SW 1271 (cell line): Measurements from ENCODE around the gene DOCK3.
A peak's percentile ranks its signal among the peaks of the same experiment; 100 is the strongest.
"Not testable (repeated sequence)": the region's sequence is repeated elsewhere in the genome, so short reads cannot be mapped to it uniquely, and the experiment has no call there.

ENCODE experiments used
- DNase-seq, 2 experiments: peaks; one replicate each; lab custom pipeline; 2025; lab: John Stamatoyannopoulos, UW

The DOCK3 gene

DNA sequence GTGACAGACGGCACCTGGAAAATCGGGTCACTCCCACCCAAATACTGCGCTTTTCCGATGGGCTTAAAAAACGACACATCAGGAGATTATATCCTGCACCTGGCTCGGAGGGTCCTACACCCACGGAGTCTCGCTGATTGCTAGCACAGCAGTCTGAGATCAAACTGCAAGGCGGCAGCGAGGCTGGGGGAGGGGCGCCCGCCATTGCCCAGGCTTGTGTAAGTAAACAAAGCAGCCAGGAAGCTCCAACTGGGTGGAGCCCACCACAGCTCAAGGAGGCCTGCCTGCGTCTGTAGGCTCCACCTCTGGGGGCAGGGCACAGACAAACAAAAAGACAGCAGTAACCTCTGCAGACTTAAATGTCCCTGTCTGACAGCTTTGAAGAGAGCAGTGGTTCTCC is 524.6 kb downstream of the DOCK3 start:
- DNase-seq: not testable (repeated sequence)

DNA sequence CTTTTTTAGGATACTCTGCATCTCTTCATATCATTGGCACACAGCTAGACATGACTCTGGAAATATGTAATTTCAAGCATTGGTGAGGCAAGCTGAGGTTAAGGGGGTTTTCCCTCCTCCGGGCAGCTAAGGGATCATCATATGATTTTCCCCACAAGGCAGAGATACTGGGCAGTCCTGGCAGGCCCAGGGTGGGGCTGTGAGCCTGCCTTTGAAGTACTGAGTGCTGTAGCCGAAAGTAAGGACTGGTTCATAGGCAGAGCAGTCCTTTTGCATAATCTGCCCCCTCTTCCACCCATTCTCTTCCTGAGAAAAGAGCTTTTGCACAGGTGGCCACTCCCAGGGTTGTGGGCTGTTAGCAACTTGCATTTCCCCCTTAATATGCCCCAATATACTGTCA is 541.6 kb downstream of the DOCK3 start:
- no peak for DNase-seq

DNA sequence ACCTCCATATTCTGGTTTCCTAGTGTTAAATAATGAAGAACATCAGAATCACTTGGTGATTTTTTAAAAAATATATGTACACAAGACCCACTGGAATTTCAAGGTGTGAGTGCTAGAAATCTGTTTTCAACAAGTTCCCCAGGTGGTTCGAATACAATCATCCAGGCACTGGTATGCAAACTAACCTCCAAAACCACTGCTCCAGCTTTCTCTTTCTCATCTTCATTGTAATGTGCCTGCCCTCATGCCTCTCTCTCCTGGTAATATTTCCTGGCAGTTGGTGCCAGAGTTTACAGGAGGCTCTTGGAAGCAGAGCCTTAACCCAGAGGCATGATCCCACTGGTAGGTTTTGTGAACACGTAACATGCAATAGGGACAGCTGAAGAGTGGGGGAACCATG is 547.2 kb downstream of the DOCK3 start:
- no peak for DNase-seq

DNA sequence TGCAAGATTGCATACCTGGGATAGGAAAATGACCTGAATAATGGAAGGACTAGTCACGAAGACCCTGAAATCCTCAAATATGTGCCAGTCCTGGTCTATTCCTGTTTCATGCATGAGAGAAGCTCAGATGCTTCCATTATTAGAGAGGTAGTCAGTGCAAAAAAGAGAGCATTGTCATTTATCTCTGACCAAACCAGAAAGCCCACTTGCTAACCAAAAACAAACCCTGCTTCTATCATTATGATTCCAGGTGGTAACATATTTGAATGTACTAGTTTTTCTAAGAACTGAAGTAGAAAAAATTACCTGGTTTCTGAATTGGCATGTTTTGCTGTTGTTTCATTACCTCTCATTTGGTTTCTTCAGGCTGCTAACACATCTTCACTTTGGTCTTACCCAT is 549.6 kb downstream of the DOCK3 start:
- DNase-seq: no peak

DNA sequence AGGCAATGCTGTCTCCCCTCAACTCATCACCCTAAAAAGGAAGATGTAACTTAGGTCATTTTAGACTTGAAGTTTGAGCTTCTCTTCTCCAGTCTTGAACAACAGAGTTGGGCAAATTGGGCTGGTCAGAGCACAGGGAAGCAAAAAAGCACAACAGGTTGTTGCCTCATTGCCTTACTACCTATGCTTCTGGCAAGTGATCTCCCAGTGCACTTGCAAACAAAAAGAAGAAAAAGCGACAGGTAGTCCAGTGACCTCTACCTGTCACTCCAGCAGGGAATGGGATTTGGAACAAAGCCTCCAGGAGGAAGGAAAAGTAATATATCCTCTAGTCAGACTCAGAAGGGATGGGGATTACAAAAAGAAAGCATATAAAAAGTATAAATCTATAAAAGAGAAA is 550.1 kb downstream of the DOCK3 start:
- no peak for DNase-seq

DNA sequence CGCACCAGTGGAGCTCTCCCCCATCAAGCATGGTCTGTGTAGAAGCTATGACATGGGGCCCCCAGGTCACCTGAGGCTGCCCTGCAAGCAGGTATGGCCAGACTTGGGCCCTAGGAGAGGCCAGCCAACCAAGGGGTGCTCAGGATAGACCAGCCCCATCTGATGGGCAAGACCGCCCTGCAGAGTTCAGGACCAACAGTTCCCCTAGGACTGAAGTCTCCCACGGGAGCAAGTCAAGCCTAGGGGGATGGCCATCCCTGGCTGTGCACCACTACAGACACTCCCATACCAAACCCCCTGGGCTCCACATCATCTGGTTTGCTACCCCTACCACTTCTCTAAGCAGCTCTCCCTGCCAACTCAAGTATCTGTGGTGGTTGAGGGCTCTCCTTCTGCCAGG is 568.2 kb downstream of the DOCK3 start:
- DNase-seq: no peak

DNA sequence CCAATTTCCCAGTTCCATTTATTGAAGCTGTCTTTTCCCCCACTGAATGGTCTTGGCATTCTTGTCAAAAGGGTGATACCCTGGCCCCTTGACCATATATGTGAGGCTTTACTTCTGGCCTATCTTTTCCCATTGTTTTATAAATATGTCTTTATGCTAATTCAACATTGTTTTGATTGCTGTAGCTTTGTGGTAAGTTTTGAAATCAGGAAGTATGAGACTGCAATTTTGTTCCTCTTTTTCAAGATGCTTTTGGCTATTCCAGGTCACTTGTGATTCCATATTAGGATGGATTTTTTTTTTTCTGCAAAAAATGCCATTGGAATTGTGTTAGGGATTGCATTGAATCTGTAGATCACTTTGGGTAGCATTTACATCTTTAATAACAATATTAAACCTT is 569.2 kb downstream of the DOCK3 start:
- DNase-seq: no peak

DNA sequence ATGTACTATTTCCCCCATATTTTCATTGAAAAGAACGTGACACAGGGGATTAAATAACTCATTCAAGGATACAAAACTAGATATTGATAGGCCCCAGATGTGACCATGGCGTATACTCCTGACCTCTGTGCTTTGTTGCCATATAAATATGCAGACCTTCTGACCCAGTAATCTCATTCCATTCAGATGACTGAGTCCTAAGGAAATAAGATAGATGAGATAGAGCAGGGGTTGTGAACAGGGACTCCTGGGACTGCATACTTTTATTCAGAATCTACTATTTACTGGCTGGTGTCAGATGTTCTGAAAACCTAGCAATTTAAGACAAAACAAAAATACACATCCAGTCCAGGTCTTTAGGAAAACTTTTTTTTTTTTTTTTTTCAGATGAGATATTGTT is 571.1 kb downstream of the DOCK3 start:
- DNase-seq: peak in 1 of 2 experiments; percentile 3

DNA sequence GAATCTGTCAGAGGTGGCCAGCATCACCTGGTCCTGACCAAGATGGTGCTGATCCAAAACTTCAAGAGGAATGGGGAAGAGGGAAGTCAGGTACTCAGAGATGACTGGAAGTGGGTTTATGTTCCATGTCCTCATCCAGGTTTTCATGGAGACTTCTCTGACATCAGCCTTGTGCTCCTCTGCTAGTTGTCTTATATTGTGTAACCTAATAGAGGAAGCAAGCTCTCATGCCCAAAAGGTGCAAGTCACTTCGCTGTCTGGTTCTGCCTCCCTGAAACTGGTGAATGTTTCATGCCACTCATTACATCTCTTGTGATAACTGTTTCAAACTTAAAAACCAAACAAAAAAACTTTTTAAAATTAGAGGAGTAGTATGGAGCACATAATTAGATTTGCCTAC is 583.1 kb downstream of the DOCK3 start:
- no peak for DNase-seq

DNA sequence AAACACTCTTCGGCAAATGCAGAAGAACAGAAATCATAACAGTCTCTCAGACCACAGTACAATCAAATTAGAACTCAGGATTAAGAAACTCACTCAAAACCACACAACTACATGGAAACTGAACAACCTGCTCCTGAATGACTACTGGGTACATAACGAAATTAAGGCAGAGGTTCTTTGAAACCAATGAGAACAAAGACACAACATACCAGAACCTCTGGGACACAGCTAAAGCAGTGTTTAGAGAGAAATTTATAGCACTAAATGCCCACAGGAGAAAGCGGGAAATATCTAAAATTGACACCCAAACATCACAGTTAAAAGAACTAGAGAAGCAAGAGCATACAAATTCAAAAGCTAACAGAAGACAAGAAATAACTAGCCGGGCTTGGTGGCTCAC is 589.4 kb downstream of the DOCK3 start:
- not testable (repeated sequence) for DNase-seq

DNA sequence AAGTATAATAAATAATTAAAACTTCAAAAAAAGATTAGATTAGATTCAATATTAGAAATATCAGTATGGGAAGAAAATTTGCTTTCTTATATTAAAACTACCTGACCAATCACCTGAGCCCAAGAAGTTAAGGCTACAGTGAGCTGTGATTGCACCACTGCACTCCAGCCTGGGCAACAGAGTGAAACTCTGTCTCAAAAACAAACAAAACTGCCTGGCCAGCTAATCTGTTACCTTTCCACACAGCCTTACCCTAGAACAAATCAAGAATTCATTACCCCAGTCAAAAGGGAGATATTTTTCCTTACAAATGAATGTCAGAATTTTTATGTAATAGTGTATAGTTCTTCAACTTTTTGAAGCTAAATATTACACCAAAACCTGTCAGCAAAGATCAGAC is 593.4 kb downstream of the DOCK3 start:
- no peak for DNase-seq

DNA sequence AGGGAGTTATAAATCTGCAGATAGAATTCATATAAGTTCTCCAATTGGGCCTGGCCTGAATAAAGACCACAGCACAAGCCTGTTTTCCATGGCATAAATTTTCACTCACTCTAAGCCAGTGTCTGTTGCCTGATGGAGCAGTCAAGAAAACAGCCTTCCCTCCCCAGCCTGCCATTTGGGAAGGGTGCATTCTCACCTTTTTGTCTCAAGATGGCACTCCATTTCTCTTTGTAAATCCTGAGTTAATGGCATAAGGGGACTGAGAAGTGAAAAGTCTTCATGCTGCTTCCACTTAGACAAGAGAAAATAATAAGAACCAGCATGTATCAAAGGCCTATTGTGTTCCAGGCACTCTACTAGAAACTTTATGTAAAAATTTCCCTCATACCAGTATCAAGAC is 594.7 kb downstream of the DOCK3 start:
- peak in 1 of 2 experiments; percentile 4 for DNase-seq

DNA sequence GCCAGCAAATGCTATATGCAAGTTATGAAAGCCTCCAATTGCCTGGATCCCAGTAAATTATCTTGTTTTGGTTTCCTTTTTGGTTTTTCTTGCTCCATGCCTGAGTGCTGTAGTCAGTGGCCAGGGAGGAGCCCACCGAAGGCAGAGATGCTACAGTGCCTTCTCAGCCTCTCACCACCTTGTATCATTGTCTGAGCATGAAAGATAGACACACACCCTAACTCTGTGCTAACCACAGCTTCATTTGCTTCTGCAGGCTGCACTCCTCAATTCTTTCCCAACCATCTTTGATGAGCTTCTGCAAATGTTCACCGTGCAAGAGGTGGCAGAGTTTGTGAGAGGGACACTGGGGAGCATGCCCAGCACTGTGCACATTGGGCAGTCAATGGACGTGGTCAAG is 595.8 kb downstream of the DOCK3 start:
- DNase-seq: no peak

DNA sequence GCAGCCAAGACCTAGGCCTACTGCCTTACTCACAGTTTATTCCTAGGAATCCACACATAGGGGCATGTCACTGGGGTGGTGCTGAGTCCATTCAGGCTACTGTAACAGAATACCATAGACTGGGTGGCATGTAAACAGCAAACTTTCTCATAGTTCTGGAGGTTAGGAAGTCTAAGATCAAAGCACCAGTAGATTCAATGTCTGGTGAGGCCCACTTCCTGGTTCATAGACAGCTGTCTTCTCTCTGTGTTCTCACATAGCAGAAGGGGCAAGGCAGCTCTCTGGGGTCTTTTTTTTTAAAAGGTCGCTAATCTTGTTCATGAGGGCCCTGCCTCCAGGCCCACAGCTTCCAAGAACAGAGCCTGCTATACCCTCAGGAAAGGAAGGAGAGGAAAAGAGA is 596.4 kb downstream of the DOCK3 start:
- no peak for DNase-seq

DNA sequence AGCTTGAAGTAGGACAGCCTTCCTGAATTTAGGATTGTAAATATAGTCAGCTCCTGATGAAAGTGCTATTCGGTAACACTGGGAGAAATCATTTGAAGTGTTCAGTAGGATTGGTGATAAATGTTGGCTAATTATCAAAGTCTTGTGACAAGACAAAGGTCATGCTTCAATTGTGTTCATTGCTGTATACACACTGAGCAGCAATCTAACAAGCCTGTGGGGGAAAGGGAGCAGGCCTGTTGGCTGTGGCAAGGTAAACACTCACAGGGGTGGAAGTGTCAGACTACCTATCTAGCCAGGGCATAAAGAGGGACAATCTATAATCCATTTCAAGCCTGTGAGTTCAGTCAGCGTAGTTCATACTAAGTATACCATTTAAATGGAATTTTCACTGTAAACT is 599.3 kb downstream of the DOCK3 start:
- DNase-seq: no peak

DNA sequence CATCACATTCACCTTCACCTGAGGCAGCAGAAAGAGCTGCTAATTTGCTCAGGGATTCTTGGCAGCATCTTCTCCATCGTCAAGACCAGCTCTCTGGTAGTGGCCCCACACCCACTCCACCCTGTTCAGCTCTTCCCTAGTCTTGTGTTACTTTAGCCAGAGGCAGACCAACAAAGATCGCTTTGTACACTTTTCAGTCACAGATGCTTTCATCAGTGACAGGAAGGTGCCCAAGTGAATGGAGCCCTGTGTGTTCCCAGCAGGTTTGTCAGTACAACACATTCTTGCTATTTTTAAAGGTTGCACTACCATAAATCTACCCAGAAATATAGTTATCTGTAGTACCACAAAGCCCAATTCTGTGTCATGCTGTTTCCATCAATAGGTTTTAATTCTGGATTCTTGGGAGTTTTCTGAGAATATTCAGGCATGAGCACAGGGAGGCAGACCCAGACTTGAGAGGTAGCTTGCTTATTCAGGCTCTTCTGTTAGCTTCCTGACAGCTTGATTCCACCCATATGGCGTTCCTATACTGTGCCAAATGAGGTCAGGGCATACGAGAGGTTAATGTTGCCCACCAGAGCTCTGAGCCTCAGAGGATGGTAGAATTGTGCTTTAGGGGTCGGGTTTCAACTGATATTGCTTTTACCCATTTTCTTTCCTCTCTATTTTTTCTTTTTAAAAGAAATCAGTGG is 600.5 kb downstream of the DOCK3 start:
- DNase-seq: no peak

DNA sequence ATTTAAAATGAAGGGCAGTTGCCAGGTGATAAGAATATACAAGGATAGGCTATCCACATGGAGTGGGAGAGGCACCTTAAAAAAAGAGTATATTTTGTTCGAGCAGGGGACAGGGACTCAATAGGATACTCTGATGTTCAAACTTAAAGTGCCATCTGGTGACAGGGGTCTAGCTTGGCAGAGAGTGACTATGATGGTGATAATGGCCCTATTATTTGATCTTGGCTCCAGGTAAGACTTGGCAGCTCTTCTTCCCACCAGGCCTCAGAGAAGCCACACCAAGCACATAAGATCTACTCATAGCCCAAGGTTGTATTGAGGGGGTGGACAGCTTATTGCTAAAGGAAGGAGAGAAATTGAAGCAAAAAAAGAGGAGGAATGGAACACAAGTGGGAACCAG is 601.3 kb downstream of the DOCK3 start:
- DNase-seq: no peak

DNA sequence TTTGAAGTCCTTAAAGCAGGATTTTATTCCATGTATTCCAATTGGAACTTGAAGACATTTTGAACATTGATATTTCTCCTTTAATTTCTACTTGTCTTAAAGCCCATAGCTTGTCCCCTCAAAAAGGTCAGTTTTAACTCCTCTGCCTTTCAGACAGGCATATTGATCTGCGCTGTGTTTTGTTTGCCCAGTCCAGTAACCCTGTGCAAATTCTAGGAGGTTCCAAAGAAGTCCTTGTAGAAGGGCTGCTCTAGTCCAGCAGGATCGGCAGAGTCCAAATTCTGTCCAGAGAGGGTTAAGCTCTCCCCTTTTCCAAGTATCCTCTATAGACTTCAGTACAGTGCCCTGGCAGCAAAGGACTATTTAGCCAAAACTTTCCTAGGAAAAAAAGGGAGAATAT is 604.7 kb downstream of the DOCK3 start:
- no peak for DNase-seq

DNA sequence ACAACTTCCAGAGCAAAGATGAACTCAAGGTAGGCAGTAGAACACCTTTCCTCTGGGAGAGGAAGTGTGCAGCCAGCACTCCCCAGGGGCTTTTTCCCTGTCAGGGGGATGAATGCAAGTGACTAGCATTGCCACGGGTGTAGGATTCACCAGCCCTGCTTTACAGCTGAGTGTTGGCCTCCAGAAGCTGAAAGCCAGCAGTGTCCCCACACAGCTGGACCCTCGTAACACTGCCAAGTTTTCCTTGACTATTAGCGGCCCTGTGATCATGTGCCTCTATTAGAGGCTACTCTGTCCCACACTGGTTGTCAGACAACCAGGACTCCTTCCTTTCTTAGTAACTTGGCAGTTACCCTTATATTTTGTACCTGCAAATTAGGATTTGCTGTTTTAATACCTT is 605.4 kb downstream of the DOCK3 start:
- no peak for DNase-seq

DNA sequence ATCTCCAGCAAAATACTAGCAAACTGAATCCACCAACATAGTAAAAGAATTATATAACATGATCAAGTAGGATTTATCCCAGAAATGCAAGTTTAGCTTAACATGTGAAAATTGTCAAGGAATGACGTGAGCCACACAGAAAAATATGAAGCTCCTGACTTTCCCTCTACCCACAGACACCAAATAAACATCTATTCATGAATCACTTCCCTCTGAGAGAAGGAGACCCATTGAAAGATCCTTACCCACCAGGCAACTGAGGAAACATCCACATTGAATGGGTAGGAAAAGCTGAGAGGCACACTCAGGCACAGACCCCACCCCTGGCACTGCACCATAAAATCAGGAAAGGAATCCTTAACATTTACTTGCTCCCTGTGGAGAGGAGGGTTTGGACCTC is 608.2 kb downstream of the DOCK3 start:
- no peak for DNase-seq

DNA sequence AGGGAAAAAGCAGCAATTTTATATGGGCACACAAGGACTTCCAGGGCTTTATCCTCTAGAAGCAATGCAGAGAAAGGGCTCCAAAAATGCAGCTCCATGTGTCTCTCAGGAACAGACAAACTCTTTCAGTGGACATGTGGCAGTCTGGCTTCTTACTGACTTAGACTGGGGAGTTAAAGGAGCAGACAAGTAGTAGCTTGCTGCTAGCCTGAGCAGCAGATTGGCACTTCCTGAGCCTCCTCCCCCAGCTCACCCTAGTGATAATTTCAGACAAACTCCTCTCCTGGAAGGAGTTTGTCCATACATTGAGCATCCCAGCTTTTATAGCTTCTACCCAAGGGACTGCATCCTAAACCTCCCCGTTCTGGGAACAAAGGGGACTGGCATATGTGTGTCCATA is 608.7 kb downstream of the DOCK3 start:
- no peak for DNase-seq

DNA sequence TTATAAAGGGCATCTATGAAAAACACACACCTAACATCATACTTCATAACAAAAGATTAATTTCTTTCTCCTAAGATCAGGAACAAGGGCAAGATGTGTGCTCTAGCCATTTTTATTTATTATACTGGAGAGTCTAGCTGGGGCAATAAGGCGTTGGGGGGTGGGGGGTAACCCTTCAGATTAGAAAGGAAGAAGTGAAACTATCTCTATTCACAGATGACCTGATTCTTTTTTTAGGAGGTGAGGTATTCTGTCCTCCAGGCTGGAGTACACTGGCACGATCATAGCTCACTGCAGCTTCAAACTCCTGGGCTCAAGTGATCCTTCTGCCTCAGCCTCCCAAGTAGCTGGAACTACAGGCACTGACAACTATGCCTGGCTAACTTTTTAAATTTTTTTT is 620.9 kb downstream of the DOCK3 start:
- no peak for DNase-seq

DNA sequence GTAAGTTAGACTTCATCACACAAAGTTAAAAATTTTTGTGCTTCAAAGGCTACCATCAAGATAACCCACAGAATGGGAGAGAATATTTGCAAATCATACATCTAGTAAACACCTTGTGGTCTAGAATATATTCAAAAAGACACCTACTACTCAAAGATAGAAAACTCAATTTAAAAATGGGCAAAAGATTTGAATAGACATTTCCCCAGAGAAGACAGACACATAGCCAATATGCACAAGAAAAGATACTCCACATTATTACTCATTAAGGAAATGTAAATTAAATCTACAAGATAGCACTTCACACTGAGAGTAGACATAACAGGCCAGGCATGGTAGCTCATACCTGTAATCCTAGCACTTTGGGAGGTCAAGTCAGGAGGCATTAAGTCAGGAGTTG is 622.6 kb downstream of the DOCK3 start:
- no peak for DNase-seq

DNA sequence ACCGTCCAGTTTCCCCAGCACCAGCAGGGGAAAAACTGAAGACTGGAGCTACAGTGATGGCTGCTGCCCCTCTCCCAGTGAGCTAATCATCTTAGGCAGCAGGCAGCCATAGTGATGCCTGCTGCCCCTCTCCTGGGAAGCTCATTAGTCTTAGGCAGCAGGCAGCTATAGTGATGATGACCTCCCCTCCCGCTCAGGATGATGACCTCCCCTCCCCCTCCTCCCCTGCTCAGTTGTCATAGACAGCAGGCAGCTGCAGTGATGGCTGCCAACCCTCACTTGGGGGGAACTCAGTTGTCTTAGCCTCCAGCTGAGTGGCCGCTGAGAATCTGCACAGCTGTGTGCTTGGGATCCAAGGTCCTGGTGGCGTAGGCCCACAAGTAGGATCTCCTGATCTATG is 629.5 kb downstream of the DOCK3 start:
- no peak for DNase-seq

DNA sequence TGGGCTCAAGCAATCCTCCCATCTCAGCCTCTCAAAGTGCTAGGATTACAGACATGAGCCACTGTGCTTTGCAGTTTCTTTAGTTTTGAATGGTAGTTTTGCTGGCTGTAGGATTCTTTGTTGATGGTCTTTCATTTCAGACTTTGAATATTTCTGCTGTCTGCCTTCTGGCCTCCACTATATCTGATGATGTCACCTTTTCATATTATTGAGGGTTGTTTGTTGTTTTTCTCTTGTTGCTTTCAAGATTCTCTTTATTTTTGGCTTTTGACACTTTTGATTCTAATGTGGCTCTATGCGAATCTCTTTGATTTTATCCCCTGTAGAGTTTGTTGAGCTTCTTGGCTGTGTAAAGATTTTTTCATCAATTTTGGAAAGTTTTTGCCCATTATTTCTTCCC is 631.4 kb downstream of the DOCK3 start:
- DNase-seq: no peak
